ENCODE data around the gene TYW1B.
"Not testable (repeated sequence)": the region's sequence is repeated elsewhere in the genome, so short reads cannot be mapped to it uniquely, and the experiment has no call there.

Gene TYW1B

DNA sequence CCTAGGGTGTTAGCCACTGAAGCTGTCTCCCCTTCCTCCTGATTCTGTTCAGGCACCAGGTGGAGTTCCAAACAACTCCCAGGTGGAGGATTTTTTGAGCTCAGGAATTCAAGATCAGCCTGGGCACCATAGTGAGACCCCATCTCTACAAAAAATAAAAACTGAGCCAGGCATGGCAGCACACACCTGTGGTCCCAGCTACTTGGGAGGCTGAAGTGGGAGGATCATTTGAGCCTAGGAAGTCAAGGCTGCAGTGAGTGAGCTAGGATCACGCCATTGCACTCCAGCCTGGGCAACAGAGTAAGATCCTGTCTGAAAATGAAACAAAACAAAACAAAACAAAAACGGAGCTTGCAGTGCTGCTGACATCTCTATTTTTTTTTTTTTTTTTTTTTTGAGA lies 287.1 kb downstream of the TYW1B start:
- DNase-seq, result no peak

DNA sequence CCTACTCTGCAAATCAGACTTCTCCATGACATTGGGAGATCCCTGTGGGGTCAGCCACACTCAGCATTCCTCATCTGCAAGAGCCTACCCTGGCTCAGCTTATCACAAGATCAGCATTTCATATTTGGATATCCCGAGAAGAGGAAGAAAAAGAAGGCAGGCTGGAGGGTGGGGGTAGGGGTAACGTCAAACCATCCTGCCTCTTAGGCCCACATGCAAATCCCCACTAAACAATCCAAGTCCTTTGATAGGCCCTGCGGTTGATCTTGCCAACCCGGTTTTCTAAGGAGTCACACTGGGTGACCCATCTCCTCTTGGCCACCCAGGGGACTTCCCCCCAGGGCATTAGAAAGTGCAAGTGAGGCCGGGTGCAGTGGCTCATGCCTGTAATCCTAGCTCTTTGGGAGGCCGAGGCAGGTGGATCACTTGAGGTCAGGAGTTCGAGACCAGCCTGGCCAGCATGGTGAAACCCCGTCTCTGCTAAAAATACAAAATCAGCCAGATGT lies 287.8 kb downstream of the TYW1B start:
- no peak for DNase-seq

DNA sequence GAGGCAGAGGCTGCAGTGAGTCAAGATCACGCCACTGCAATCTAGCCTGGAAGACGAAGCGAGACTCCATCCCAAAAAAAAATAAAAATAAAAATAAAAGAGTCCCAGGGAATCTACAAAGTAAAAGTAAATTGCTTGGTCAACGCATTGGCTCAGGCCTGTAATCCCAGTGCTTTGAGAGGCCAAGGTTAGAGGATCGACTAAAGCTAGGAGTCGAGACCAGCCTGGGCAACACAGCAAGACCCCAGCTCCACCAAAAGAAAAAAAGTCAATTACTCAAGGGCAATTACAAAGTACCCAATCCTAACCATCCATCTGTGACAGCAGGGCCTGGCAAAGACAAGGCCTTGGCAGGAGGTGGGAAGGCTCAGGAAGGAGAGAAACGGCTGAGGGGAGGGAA lies 288.3 kb downstream of the TYW1B start:
- DNase-seq, result no peak

DNA sequence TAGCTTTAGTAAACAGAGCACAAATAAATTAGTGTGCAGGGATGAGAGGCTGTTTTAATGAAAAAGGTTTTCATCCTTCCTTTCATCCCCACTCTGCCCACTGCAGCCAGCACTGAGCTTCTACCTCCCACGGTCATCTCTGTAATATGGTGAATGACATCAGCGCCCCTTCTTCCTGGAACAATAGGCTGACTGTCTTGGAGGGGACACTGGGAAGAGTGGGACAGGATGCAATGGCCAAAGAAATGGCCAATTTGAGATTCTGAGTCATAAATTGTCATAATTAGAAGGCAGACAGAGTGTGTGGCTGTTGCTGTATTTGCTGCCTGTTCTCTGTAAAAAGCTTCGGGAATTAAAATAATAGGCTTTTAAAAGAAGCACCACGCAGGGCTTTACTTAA lies 289.1 kb downstream of the TYW1B start:
- no peak for DNase-seq

DNA sequence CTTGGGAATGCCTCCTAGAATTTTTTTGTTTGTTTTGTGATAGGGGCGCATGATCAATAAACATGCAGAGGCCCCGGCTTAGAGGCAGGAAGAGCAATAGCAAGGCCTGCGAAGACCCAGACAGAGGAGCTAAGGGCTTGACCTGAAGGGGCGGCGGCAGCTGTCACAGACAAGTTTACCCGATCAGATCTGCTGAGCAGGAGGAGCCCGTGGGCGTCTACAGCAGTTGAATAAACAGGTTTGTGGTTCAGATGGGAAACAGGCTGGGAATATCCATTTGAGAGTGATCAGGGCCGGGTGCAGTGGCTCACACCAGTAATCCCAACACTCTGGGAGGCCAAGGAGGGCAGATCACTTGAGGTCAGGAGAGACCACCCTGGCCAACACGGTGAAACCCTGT lies 289.9 kb downstream of the TYW1B start:
- DNase-seq, result no peak

DNA sequence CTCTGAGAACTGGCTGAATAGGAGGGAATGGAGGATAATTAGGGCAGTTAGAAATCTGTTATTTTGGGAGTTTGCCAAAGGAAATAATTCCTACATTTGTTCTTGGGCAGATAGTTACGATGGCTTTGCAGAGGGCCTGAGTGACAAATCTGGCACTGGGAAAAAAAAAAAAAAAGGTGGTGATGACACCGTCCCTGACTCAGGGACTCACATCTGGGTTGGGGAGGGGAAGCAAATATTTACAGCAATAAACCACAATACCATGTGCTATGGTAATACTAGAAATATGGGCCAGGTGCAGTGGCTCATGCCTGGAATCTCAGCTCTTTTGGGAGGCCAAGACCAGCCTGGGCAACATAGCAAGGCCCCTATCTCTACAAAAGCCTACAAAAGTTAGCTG lies 292.0 kb downstream of the TYW1B start:
- not testable (repeated sequence) for DNase-seq

DNA sequence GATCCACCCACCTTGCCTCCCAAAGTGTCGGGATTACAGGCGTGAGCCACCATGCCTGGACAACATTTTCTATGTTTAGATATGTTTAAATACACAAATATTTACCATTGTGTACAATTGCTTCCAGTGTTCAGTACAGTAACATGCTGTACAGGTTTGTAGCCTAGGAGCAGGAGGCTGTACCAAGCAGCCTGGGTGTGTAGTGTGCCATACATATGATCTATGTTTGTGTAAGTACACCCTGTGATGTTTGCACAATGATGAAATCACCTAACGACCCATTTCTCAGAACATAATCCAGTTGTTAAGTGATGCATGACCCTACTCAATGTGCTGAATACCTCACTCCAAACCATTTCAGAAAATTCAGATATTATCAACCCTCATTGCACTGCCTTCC lies 297.0 kb downstream of the TYW1B start:
- not testable (repeated sequence) for DNase-seq
